ENCODE results near the gene AMH.

- TF ChIP-seq POLR2A (IDR thresholded peaks at IDR 0.05) (no peak), CTCF (IDR thresholded peaks at IDR 0.05) (no peak), POLR2AphosphoS5 (IDR thresholded peaks at IDR 0.05) (no peak)
Measured at GRCh38 chr19:2246014-2246620, 3.0 kb upstream of the AMH start.
